ENCODE results near the gene DLGAP1.

DNA sequence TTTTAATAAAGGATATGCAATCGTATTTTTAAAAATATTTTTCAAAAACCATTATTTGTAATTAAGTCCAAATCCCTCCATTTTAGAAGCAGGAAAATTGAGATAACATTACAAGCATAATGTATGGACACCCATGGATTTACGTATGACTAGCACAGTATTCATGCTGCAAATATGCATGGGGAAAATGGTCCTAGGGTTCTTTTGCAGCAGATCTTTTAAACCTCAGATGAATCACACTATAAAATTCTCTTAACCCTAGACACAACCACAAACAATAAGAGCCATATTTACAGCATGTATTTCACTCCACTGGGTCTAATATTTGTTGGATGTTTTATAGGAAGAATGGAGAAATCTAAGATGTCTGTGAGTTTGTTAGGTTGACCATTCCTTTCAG is 551.8 kb downstream of the DLGAP1 start:
- TF ChIP-seq, protein P1, sequence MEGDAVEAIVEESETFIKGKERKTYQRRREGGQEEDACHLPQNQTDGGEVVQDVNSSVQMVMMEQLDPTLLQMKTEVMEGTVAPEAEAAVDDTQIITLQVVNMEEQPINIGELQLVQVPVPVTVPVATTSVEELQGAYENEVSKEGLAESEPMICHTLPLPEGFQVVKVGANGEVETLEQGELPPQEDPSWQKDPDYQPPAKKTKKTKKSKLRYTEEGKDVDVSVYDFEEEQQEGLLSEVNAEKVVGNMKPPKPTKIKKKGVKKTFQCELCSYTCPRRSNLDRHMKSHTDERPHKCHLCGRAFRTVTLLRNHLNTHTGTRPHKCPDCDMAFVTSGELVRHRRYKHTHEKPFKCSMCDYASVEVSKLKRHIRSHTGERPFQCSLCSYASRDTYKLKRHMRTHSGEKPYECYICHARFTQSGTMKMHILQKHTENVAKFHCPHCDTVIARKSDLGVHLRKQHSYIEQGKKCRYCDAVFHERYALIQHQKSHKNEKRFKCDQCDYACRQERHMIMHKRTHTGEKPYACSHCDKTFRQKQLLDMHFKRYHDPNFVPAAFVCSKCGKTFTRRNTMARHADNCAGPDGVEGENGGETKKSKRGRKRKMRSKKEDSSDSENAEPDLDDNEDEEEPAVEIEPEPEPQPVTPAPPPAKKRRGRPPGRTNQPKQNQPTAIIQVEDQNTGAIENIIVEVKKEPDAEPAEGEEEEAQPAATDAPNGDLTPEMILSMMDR (IDR thresholded peaks at IDR 0.05 in 4 of 5, conservative IDR thresholded peaks at IDR 0.05 in 1 of 5): no peak
- TF ChIP-seq POLR2A (IDR thresholded peaks at IDR 0.05): no peak
